B cell (primary cell): Measurements from ENCODE around the gene NEK5.
"Not testable (repeated sequence)": the region's sequence is repeated elsewhere in the genome, so short reads cannot be mapped to it uniquely, and the experiment has no call there.

Experiments used
- CTCF ChIP-seq: fragments of 200-600 bp; IDR thresholded peaks from one replicate; pipeline ENCODE4 v1.8.0; 2022; ENCODE audit warnings: antibody characterized with exemption, mild to moderate bottlenecking
- EZH2 ChIP-seq: IDR thresholded peaks from 2 replicates; pipeline ENCODE4 v1.6.1; 2012; ENCODE audit warnings: borderline replicate concordance, low read depth, mild to moderate bottlenecking, moderate library complexity, low read length; ENCODE audit not compliant: insufficient read depth, poor library complexity, severe bottlenecking

GRCh38 chr13:52171686-52172085 is 42.8 kb upstream of the NEK5 start:
- TF ChIP-seq CTCF, EZH2: not testable (repeated sequence)
